NCI-H748 (cell line): ENCODE data around the gene PCNX2.
A peak's percentile ranks its signal among the peaks of the same experiment; 100 is the strongest.

Source experiments
- DNase-seq: peaks from one replicate; lab custom pipeline; 2025; ENCODE audit not compliant: unreplicated experiment; lab: John Stamatoyannopoulos, UW

The PCNX2 gene

DNA sequence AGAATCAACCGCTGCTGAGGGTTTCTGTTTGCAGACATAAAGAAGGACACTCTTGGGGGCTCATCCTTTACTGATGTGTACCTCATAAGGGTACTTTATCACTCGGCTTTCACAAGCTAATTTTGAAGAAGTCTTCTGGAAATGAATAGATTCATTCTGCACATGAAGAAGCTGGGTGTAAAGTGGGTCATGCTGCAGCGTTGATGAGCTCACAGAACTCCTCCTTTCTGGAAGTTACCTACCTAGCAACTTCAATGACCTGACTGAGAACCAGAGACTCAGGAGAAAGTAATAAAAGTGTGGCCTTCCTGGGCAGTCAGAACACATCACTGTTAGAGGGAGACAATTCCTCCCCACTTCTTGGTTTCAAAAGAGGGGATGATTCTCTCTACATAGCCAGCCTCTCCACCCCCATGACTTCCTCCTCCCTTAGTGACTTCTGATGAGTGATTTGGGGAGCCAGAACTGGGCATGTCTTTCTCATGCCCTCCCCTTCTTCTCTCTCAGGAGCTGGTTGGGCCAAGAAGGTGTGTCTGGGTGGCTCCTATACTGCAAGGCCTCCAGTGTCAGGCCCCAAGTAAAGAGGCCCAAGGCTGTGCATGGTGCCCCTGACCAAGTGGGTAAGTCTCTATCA, 27.0 kb downstream of the PCNX2 start:
- DNase-seq, result no peak

- DNase-seq, result no peak
These were observed 33.8 kb downstream of the PCNX2 start for GRCh38 chr1:233261695-233262094.

- DNase-seq, result no peak
These were observed 34.3 kb downstream of the PCNX2 start for GRCh38 chr1:233261206-233261605.

DNA sequence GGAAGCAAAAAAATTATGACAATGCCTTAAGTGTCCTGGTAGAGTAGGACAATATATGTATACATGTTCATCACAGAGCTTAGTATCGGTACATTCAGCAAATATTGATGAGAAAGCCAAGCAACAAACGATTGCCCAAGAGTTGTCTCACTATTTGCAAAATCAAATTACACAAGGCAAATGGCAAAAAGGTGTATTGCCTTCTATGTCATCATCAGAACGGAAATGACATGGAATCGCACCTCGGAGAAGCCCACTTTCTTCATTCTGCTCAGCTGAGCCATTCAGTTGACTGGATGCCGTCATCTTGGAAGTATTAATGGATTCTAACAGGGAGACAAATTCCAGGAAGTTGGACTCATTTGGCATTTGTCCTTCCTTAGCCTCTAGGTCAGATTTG, 37.7 kb downstream of the PCNX2 start:
- no peak for DNase-seq

DNA sequence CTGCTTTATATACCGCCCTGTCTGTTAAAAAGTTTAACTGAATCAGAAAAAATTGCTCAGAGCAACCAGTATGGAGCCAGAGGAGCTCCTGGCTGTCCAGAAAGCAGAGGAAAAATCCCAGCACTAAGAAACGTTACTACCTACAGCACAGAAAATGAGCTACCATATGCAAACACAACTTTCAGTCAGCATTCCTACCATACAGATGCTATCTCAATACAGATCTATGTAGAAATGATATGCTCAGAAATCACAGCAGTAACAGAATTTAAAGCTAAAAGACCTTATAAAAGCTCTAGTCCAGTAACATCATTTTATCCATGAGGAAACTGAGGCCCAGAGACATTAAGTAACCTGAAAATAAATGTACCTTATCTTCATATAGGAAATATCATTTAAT, 38.7 kb downstream of the PCNX2 start:
- no peak for DNase-seq

DNA sequence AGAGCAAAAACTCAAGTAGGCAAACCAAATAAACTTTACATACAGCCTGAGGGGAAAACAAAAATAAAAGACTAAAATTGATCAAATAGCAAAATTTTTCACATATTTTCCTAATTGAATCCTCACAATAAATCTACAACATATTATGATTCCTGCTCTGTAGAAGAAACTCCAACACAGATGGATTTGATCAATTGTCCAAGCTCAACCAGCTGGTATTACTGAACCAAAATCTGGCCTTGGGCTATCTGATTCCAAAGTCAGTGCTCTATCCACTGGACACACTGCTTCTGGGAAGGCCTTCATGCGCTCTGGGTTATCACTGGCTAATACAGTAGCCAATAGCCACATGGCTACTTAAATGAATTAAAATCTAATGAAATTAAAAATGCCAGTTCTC, 39.3 kb downstream of the PCNX2 start:
- DNase-seq, result no peak

GRCh38 chr1:233255145-233255544, 40.4 kb downstream of the PCNX2 start:
- no peak for DNase-seq

GRCh38 chr1:233253832-233254331, 41.6 kb downstream of the PCNX2 start:
- DNase-seq, result no peak

- no peak for DNase-seq
These were observed 42.2 kb downstream of the PCNX2 start for GRCh38 chr1:233253231-233253831.

GRCh38 chr1:233252441-233252840, 43.1 kb downstream of the PCNX2 start:
- no peak for DNase-seq

DNA sequence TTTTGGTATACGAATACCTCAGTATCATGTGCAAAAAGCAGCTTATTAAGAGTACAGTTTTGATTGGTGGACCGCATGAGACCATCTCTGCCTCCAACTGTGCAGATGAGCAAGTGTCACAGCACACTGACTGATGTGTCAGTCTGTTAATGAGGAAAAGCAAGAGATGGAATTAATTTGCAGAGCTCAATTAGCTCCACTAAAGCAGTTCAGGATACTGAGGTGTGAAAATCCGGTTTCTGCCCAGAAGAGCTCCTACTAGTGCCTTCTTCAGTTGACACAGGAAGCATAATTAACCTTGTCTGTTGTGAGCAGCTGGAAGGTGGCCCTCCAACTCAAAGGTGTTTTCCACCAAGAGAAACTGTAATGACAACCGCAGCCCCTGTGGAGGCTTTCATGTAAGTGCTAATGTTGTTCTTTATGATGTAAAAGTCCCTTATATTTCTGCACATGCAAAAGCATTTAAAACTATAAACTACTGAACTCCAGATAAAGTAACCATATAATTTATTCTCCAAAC, 44.3 kb downstream of the PCNX2 start:
- no peak for DNase-seq

GRCh38 chr1:233248014-233248413, 47.5 kb downstream of the PCNX2 start:
- no peak for DNase-seq

GRCh38 chr1:233246965-233247364, 48.6 kb downstream of the PCNX2 start:
- no peak for DNase-seq

- DNase-seq, result no peak
These were observed 50.2 kb downstream of the PCNX2 start for GRCh38 chr1:233245191-233245765.

GRCh38 chr1:233244183-233244582, 51.3 kb downstream of the PCNX2 start:
- no peak for DNase-seq

DNA sequence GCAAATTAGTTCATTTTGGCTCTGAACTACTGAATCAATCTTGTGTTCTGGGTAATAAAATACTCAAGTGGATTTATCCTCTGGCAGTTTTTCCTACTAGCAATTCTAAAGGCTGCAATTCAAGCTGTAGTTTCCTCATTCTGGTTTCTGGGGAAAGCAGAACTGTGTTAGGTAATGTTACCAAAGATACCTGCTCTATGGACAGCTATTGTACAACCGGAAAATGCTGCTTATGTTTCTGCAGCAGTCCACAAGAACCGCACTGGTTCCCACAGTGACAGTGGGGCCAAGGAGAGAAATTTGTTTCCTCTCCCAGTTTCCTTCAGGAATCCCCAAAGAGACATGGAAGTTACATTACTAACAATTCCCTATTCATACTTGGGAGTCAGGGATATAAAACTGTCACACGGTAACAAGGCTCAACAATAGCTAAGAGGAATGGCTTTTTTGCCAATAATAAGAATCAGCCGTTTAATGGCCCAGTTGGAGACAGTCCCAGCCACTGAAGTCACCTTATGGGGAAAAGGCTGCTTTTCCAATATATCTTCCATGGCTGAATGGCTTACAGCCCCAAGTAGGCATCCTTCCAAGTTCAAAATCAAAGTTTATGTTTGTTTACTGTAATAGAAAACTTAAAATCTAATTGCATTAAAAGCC, 52.6 kb downstream of the PCNX2 start:
- no peak for DNase-seq

- no peak for DNase-seq
These were observed 53.8 kb downstream of the PCNX2 start for GRCh38 chr1:233241759-233242158.

GRCh38 chr1:233240829-233241682, 54.5 kb downstream of the PCNX2 start:
- peak; percentile 23 for DNase-seq

- no peak for DNase-seq
These were observed 55.2 kb downstream of the PCNX2 start for GRCh38 chr1:233240371-233240770.

GRCh38 chr1:233238884-233239431, 56.6 kb downstream of the PCNX2 start:
- DNase-seq, result peak; percentile 17

DNA sequence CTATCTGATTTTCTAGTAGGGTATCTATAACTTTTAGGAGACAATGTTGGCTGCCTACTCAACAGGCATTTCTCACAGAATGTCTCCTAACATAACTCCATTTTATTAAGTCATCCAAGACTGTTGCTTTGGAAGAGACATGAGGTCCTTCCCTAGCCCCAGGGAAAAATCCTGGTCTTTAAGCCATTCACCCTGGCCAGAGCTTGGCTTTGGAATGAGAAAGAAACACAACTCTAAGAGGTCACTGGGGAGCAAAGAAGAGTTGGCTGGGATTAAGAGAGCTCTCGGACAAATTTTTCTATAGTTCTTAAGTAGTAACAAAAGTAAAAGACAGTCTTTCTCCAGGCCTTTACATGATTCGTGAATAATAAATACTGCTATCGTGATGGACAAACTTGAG, 57.9 kb downstream of the PCNX2 start:
- no peak for DNase-seq
